ENCODE results near the gene SMIM7.
A peak's percentile ranks its signal among the peaks of the same experiment; 100 is the strongest.
"Not testable (repeated sequence)": the region's sequence is repeated elsewhere in the genome, so short reads cannot be mapped to it uniquely, and the experiment has no call there.

The SMIM7 gene

DNA sequence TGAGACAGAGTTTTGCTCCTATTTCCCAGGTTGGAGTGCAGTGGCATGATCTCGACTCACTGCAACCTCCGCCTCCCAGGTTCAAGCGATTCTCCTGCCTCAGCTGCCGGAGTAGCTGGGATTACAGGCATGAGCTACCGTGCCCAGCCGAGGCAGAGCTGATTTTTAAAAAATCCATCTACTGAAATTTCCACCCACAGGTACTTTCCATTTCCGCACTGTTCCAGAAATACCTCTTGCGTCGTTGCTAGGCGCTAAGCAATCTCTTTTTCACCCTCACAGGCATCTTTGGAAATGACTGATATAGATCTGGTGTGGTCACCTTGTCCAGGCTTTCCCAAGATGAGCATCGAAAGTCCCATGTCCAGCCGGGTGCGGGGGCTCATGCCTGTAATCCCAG, 10.3 kb upstream of the SMIM7 start:
- CTCF ChIA-PET, result interaction anchor here (1.1 kb wide), 1 partner anchor 230 kb away, joined by 3 read pairs; no protein-coding TSS in a partner anchor
- H3K36me3 ChIP-seq (ENCODE audit: control insufficient read depth in 4 of 4, insufficient read depth in 4 of 4, low read length in 3 of 4), result no peaks in the 10 kb centered on the region
- no peak overlapping the region for H3K27ac ChIP-seq (ENCODE audit: insufficient read depth in 1 of 2, low read depth in 1 of 2, low read length in 2 of 2, poor library complexity in 1 of 2, severe bottlenecking in 2 of 2)
- no peaks in the 10 kb centered on the region for H3K9me3 ChIP-seq (ENCODE audit: control extremely low read depth in 1 of 5, control insufficient read depth in 4 of 5, insufficient read depth in 2 of 5, low read depth in 1 of 5, low read length in 4 of 5)
- POLR2A ChIA-PET, result interaction anchor here (0.7 kb wide), 1 partner anchor 1132 kb away, joined by 4 read pairs; no protein-coding TSS in a partner anchor
- H3K27me3 ChIP-seq (replicated peaks in 2 of 5; ENCODE audit: control insufficient read depth in 4 of 5, insufficient read depth in 5 of 5, low read length in 4 of 5), result no peaks in the 10 kb centered on the region
- WGBS (ENCODE audit: insufficient coverage), result 95% methylated on average over 10 of the region's 13 CpGs
- DNase-seq, result no peak
- no peak overlapping the region for H3K4me3 ChIP-seq (ENCODE audit: control insufficient read depth in 1 of 7, extremely low read depth in 1 of 7, insufficient read depth in 4 of 7, low read depth in 2 of 7, low read length in 6 of 7)
- no peaks in the 10 kb centered on the region for H3K4me1 ChIP-seq (ENCODE audit: control extremely low read depth in 1 of 4, control insufficient read depth in 4 of 4, insufficient read depth in 4 of 4, low read length in 3 of 4)

DNA sequence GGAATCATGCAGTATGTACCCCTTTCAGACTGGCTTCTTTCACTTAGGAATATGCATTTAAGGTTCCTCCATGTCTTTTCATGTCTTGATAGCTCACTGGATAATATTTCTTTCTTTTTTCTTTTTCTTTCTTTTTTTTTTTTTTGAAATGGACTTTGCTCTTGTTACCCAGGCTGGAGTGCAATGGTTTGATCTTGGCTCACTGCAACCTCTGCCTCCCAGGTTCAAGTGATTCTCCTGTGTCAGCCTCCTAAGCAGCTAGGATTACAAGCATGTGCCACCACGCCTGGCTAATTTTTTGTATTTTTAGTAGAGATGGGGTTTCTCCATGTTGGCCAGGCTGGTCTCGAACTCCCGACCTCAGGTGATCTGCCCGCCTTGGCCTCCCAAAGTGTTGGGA, 8.8 kb upstream of the SMIM7 start:
- H3K9me3 ChIP-seq (ENCODE audit: control extremely low read depth in 1 of 5, control insufficient read depth in 4 of 5, insufficient read depth in 2 of 5, low read depth in 1 of 5, low read length in 4 of 5); H3K27me3 ChIP-seq (replicated peaks in 2 of 5; ENCODE audit: control insufficient read depth in 4 of 5, insufficient read depth in 5 of 5, low read length in 4 of 5); CTCF ChIA-PET; H3K4me1 ChIP-seq (ENCODE audit: control extremely low read depth in 1 of 4, control insufficient read depth in 4 of 4, insufficient read depth in 4 of 4, low read length in 3 of 4); H3K36me3 ChIP-seq (ENCODE audit: control insufficient read depth in 4 of 4, insufficient read depth in 4 of 4, low read length in 3 of 4); DNase-seq; H3K4me3 ChIP-seq (ENCODE audit: control insufficient read depth in 1 of 7, extremely low read depth in 1 of 7, insufficient read depth in 4 of 7, low read depth in 2 of 7, low read length in 6 of 7); H3K27ac ChIP-seq (ENCODE audit: insufficient read depth in 1 of 2, low read depth in 1 of 2, low read length in 2 of 2, poor library complexity in 1 of 2, severe bottlenecking in 2 of 2): not testable (repeated sequence)
- WGBS (ENCODE audit: insufficient coverage), result no CpG with 5 or more reads among the region's 4 CpGs
- POLR2A ChIA-PET, result interaction anchor here (0.6 kb wide), 1 partner anchor 19 kb away, joined by 3 read pairs; no protein-coding TSS in a partner anchor

DNA sequence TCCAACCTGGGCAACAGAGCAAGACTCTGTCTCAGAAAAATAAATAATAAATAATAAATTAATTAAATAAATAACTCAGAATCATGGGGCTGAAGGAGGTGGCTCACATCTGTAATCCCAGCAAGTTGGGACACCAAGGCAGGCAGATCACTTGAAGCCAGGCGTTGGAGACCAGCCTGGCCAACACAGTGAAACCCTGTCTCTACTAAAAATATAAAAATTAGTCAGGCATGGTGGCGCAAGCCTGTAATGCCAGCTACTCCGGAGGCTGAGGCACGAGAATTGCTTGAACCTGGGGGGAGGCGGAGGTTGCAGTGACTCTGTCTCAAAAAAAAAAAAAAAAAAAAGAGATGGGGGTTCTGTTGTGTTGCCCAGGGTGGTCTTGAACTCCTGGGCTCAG, 8.2 kb upstream of the SMIM7 start:
- H3K4me1 ChIP-seq (ENCODE audit: control extremely low read depth in 1 of 4, control insufficient read depth in 4 of 4, insufficient read depth in 4 of 4, low read length in 3 of 4), result peaks cover 0 to 12% (median 3%) of the 10 kb centered on the region in 4 experiments
- no peak for DNase-seq
- H3K36me3 ChIP-seq (ENCODE audit: control insufficient read depth in 4 of 4, insufficient read depth in 4 of 4, low read length in 3 of 4), result no peaks in the 10 kb centered on the region
- ChIA-PET CTCF (no interaction called here), POLR2A (interaction anchor here (0.6 kb wide), 1 partner anchor 18 kb away, joined by 3 read pairs; no protein-coding TSS in a partner anchor)
- H3K27me3 ChIP-seq (replicated peaks in 2 of 5; ENCODE audit: control insufficient read depth in 4 of 5, insufficient read depth in 5 of 5, low read length in 4 of 5), result no peaks in the 10 kb centered on the region
- H3K9me3 ChIP-seq (ENCODE audit: control extremely low read depth in 1 of 5, control insufficient read depth in 4 of 5, insufficient read depth in 2 of 5, low read depth in 1 of 5, low read length in 4 of 5), result no peaks in the 10 kb centered on the region
- no peak overlapping the region for H3K4me3 ChIP-seq (ENCODE audit: control insufficient read depth in 1 of 7, extremely low read depth in 1 of 7, insufficient read depth in 4 of 7, low read depth in 2 of 7, low read length in 6 of 7)
- 100% methylated on average over 1 of the region's 5 CpGs for WGBS (ENCODE audit: insufficient coverage)
- H3K27ac ChIP-seq (ENCODE audit: insufficient read depth in 1 of 2, low read depth in 1 of 2, low read length in 2 of 2, poor library complexity in 1 of 2, severe bottlenecking in 2 of 2), result no peak overlapping the region

DNA sequence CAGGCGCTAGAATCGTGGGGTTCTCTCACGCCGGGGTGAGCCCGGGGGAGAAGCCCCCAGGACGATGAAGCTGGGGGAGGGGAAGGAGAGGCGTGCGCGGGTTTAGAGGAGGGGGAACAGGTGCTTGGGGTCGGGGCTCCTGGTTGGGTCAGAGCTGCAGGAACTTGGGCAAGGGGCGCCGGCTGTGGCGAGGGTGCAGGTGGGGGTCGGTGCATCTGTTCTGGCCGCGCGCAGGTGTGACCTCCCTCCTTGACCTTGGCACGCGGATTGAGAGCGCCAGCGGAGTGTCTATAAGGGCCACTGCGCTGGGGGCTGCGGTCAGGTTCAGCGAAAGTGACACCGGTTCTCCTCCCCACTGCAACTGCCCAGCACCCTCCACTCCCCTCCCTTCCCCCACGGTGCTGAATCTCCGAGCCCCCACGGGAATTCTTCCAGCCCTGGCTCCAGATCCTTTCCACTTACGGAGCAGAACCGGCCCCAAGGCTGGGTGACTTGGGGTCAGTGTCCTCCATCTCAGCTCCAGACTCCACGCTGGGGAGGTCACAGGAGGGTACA, 1.6 kb upstream of the SMIM7 start:
- Histone ChIP-seq H3K4me1 (ENCODE audit: control extremely low read depth in 1 of 4, control insufficient read depth in 4 of 4, insufficient read depth in 4 of 4, low read length in 3 of 4) (peaks cover 8 to 51% (median 30%) of the 10 kb centered on the region in 4 experiments), H3K9me3 (ENCODE audit: control extremely low read depth in 1 of 5, control insufficient read depth in 4 of 5, insufficient read depth in 2 of 5, low read depth in 1 of 5, low read length in 4 of 5) (no peaks in the 10 kb centered on the region), H3K27me3 (replicated peaks in 2 of 5; ENCODE audit: control insufficient read depth in 4 of 5, insufficient read depth in 5 of 5, low read length in 4 of 5) (peaks cover 0 to 10% (median 0%) of the 10 kb centered on the region in 5 experiments), H3K36me3 (ENCODE audit: control insufficient read depth in 4 of 4, insufficient read depth in 4 of 4, low read length in 3 of 4) (peaks cover 2 to 22% (median 16%) of the 10 kb centered on the region in 4 experiments), H3K27ac (ENCODE audit: insufficient read depth in 1 of 2, low read depth in 1 of 2, low read length in 2 of 2, poor library complexity in 1 of 2, severe bottlenecking in 2 of 2) (no peak overlapping the region), H3K4me3 (ENCODE audit: control insufficient read depth in 1 of 7, extremely low read depth in 1 of 7, insufficient read depth in 4 of 7, low read depth in 2 of 7, low read length in 6 of 7) (peak overlapping the region in 6 of 7 experiments; percentile 32 to 97 (median 88))
- peak in 2 of 3 donors; percentile 16 to 28 for DNase-seq
- WGBS (ENCODE audit: insufficient coverage), result under 1% methylated on average over 22 of the region's 31 CpGs
- POLR2A ChIA-PET, result no interaction called here
- CTCF ChIA-PET, result interaction anchor here (1.0 kb wide), 1 partner anchor 12 kb away, joined by 3 read pairs; no protein-coding TSS in a partner anchor

DNA sequence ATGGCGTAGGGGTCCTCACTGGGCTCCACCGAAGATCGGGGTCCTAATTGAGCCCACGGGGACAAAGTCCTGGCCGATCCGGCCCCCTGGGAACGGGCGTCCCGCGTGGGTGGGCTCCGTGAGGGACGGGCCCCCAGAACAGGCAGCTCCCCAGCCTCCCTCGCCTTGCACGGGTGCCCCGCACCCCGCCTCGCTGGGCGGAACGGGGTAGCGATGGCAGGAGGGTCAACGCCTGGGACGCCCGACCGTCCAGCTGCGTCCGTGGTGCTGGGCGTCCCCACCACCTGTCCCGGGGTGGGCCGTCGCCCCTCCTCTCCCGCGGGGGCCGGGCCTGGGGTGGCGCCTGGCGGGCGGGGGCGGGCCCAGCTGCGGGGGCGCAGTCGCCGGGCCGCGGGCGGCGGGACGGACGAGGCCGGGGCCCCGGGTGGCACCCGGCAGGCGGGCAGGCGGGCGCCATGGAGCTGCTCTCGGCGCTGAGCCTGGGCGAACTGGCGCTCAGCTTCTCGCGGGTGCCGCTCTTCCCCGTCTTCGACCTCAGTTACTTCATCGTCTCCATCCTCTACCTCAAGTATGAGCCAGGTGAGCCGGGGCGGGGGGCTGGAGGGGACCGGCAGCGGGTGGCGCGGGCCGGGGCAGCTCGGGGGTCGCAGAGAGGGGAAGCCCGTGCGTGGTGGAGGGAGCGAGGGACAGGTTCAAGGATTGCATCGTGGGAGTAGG, 977 bp upstream of the SMIM7 start, which contains the start of gene TMEM38A:
Gene TMEM38A, plus strand, starts transcription at position 377 of the 717 bp plus-strand sequence. Its CDS starts 79 bp downstream, at position 456.
- H3K4me3 ChIP-seq (ENCODE audit: control insufficient read depth in 1 of 7, extremely low read depth in 1 of 7, insufficient read depth in 4 of 7, low read depth in 2 of 7, low read length in 6 of 7), result peak within 1 kb of the TSS; percentile 83 to 98 (median 92)
- peaks cover 8 to 51% (median 30%) of the 10 kb centered on the region in 4 experiments for H3K4me1 ChIP-seq (ENCODE audit: control extremely low read depth in 1 of 4, control insufficient read depth in 4 of 4, insufficient read depth in 4 of 4, low read length in 3 of 4)
- H3K27me3 ChIP-seq (replicated peaks in 2 of 5; ENCODE audit: control insufficient read depth in 4 of 5, insufficient read depth in 5 of 5, low read length in 4 of 5), result peaks cover 0 to 10% (median 0%) of the 10 kb centered on the region in 5 experiments
- 0% methylated on average over 39 of the region's 76 CpGs for WGBS (ENCODE audit: insufficient coverage)
- H3K27ac ChIP-seq (ENCODE audit: insufficient read depth in 1 of 2, low read depth in 1 of 2, low read length in 2 of 2, poor library complexity in 1 of 2, severe bottlenecking in 2 of 2), result peak within 1 kb of the TSS; percentile 69 to 88
- peak in 2 of 3 donors; percentile 9 to 22 for DNase-seq
- POLR2A ChIA-PET, result interaction anchor here (1.0 kb wide), 1 partner anchor 23 kb away, joined by 4 read pairs; no protein-coding TSS in a partner anchor
- no peaks in the 10 kb centered on the region for H3K9me3 ChIP-seq (ENCODE audit: control extremely low read depth in 1 of 5, control insufficient read depth in 4 of 5, insufficient read depth in 2 of 5, low read depth in 1 of 5, low read length in 4 of 5)
- CTCF ChIA-PET, result interaction anchor here (1.0 kb wide), 1 partner anchor 11 kb away, joined by 3 read pairs; no protein-coding TSS in a partner anchor
- peaks cover 2 to 27% (median 23%) of the 10 kb centered on the region in 4 experiments for H3K36me3 ChIP-seq (ENCODE audit: control insufficient read depth in 4 of 4, insufficient read depth in 4 of 4, low read length in 3 of 4)

DNA sequence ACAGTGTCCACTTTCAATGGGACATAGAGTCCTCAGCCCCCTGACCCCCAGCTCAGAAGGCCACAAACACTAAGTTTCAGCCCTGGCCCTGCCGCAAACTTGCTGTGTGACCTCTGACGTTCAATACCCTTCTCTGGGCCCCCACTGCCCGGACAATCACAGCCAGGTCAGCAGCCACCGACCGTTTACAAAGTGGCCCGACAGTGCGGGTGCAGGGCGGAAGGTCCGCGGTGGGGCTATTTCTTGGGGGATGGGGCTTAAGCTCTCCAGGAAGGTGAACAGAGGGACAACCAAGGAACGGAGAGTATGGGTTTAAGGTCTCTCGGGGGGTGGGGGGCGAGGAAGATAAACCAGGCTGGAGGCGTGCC, 496 bp downstream of the SMIM7 start:
- Histone ChIP-seq H3K4me3 (ENCODE audit: control insufficient read depth in 1 of 7, extremely low read depth in 1 of 7, insufficient read depth in 4 of 7, low read depth in 2 of 7, low read length in 6 of 7) (peak overlapping the region; percentile 83 to 98 (median 92)), H3K27me3 (replicated peaks in 2 of 5; ENCODE audit: control insufficient read depth in 4 of 5, insufficient read depth in 5 of 5, low read length in 4 of 5) (peaks cover 0 to 10% (median 0%) of the 10 kb centered on the region in 5 experiments), H3K36me3 (ENCODE audit: control insufficient read depth in 4 of 4, insufficient read depth in 4 of 4, low read length in 3 of 4) (peaks cover 8 to 39% (median 34%) of the 10 kb centered on the region in 4 experiments), H3K4me1 (ENCODE audit: control extremely low read depth in 1 of 4, control insufficient read depth in 4 of 4, insufficient read depth in 4 of 4, low read length in 3 of 4) (peaks cover 8 to 50% (median 30%) of the 10 kb centered on the region in 4 experiments), H3K27ac (ENCODE audit: insufficient read depth in 1 of 2, low read depth in 1 of 2, low read length in 2 of 2, poor library complexity in 1 of 2, severe bottlenecking in 2 of 2) (peak overlapping the region; percentile 69 to 88), H3K9me3 (ENCODE audit: control extremely low read depth in 1 of 5, control insufficient read depth in 4 of 5, insufficient read depth in 2 of 5, low read depth in 1 of 5, low read length in 4 of 5) (no peaks in the 10 kb centered on the region)
- ChIA-PET CTCF (no interaction called here), POLR2A (no interaction called here)
- 5% methylated on average over 12 of the region's 14 CpGs for WGBS (ENCODE audit: insufficient coverage)
- DNase-seq, result no peak

DNA sequence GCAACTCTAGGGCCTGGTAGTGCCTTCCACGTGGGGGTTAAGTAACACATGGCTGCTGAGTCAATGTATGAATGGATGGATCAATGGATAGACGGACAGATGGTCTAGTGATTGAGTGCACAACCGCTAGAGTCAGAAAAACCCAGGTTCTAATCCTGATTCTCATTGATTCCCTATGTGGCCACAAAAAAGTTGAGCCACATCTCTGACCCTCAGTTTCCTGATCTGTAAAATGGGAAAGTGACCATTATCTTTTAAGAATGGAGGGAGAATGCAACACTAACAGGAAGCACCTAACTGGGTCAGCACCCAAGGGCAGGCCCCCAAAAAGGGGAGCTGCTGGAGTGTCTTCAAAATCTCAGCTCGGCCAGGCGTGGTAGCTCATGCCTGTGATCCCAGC, 2.6 kb downstream of the SMIM7 start:
- Histone ChIP-seq H3K4me1 (ENCODE audit: control extremely low read depth in 1 of 4, control insufficient read depth in 4 of 4, insufficient read depth in 4 of 4, low read length in 3 of 4) (peaks cover 8 to 35% (median 27%) of the 10 kb centered on the region in 4 experiments), H3K4me3 (ENCODE audit: control insufficient read depth in 1 of 7, extremely low read depth in 1 of 7, insufficient read depth in 4 of 7, low read depth in 2 of 7, low read length in 6 of 7) (no peak overlapping the region), H3K27ac (ENCODE audit: insufficient read depth in 1 of 2, low read depth in 1 of 2, low read length in 2 of 2, poor library complexity in 1 of 2, severe bottlenecking in 2 of 2) (no peak overlapping the region), H3K27me3 (replicated peaks in 2 of 5; ENCODE audit: control insufficient read depth in 4 of 5, insufficient read depth in 5 of 5, low read length in 4 of 5) (peaks cover 0 to 10% (median 0%) of the 10 kb centered on the region in 5 experiments), H3K9me3 (ENCODE audit: control extremely low read depth in 1 of 5, control insufficient read depth in 4 of 5, insufficient read depth in 2 of 5, low read depth in 1 of 5, low read length in 4 of 5) (no peaks in the 10 kb centered on the region), H3K36me3 (ENCODE audit: control insufficient read depth in 4 of 4, insufficient read depth in 4 of 4, low read length in 3 of 4) (peaks cover 12 to 59% (median 51%) of the 10 kb centered on the region in 4 experiments)
- no peak for DNase-seq
- WGBS (ENCODE audit: insufficient coverage), result 100% methylated on average over 4 of the region's 5 CpGs
- CTCF ChIA-PET, result no interaction called here
- POLR2A ChIA-PET, result no interaction called here
